HEK293 (cell line): ENCODE measurements around the gene ZNF276.

Experiments
- BCL11A ChIP-seq: fragments of 450-650 bp; formaldehyde crosslinking; IDR thresholded peaks from 2 replicates; pipeline ENCODE4 v1.5.1; 2016; ENCODE audit warnings: low read depth, missing biosample characterization, missing genetic modification characterization
- KLF10 ChIP-seq: fragments of 450-650 bp; IDR thresholded peaks from 2 replicates; pipeline ENCODE4 v1.5.1; 2018; ENCODE audit warnings: missing biosample characterization, mild to moderate bottlenecking, missing genetic modification characterization
- KLF16 ChIP-seq: fragments of 450-650 bp; formaldehyde crosslinking; IDR thresholded peaks from 2 replicates; pipeline ENCODE4 v1.5.1; 2017; ENCODE audit warnings: missing biosample characterization, missing genetic modification characterization
- OSR2 ChIP-seq: fragments of 450-650 bp; formaldehyde crosslinking; IDR thresholded peaks from 2 replicates; pipeline ENCODE4 v1.5.1; 2016; ENCODE audit warnings: missing biosample characterization, missing genetic modification characterization
- SCRT2 ChIP-seq: fragments of 450-650 bp; formaldehyde crosslinking; IDR thresholded peaks from 2 replicates; pipeline ENCODE4 v1.5.1; 2016; ENCODE audit warnings: missing biosample characterization, missing genetic modification characterization
- SP2 ChIP-seq: fragments of 450-650 bp; formaldehyde crosslinking; IDR thresholded peaks from 2 replicates; pipeline ENCODE4 v1.5.1; 2016; ENCODE audit warnings: missing biosample characterization, missing genetic modification characterization
- ZBTB20 ChIP-seq: fragments of 450-650 bp; formaldehyde crosslinking; IDR thresholded peaks from 2 replicates; pipeline ENCODE4 v1.5.1; 2016; ENCODE audit warnings: missing biosample characterization, missing genetic modification characterization
- ZBTB8A ChIP-seq: fragments of 450-650 bp; formaldehyde crosslinking; IDR thresholded peaks from 2 replicates; pipeline ENCODE4 v1.5.1; 2016; ENCODE audit warnings: missing biosample characterization, missing genetic modification characterization
- ZFP41 ChIP-seq: fragments of 450-650 bp; formaldehyde crosslinking; IDR thresholded peaks from 2 replicates; pipeline ENCODE4 v1.5.1; 2016; ENCODE audit warnings: missing biosample characterization, missing genetic modification characterization, borderline replicate concordance
- ZNF132 ChIP-seq: fragments of 450-650 bp; formaldehyde crosslinking; IDR thresholded peaks from 2 replicates; pipeline ENCODE4 v1.5.1; 2017; ENCODE audit warnings: missing biosample characterization, missing genetic modification characterization, borderline replicate concordance
- ZNF140 ChIP-seq: fragments of 450-650 bp; formaldehyde crosslinking; IDR thresholded peaks from 2 replicates; pipeline ENCODE4 v1.5.1; 2016; ENCODE audit warnings: missing biosample characterization, missing genetic modification characterization
- ZNF146 ChIP-seq: fragments of 450-650 bp; formaldehyde crosslinking; IDR thresholded peaks from 2 replicates; pipeline ENCODE4 v1.5.1; 2016; ENCODE audit warnings: missing biosample characterization, missing genetic modification characterization
- ZNF16 ChIP-seq: fragments of 450-650 bp; formaldehyde crosslinking; IDR thresholded peaks from 2 replicates; pipeline ENCODE4 v1.5.1; 2016; ENCODE audit warnings: low read depth, missing biosample characterization, missing genetic modification characterization
- ZNF221 ChIP-seq: fragments of 450-650 bp; formaldehyde crosslinking; IDR thresholded peaks from 2 replicates; pipeline ENCODE4 v1.5.1; 2017; ENCODE audit warnings: missing biosample characterization, missing genetic modification characterization, borderline replicate concordance
- ZNF23 ChIP-seq: fragments of 450-650 bp; formaldehyde crosslinking; IDR thresholded peaks from 2 replicates; pipeline ENCODE4 v1.5.1; 2016; ENCODE audit warnings: missing biosample characterization, missing genetic modification characterization, borderline replicate concordance
- ZNF354C ChIP-seq: fragments of 450-650 bp; formaldehyde crosslinking; IDR thresholded peaks from 2 replicates; pipeline ENCODE4 v1.5.1; 2016; ENCODE audit warnings: missing biosample characterization, missing genetic modification characterization, low read depth, borderline replicate concordance
- ZNF37A ChIP-seq: fragments of 450-650 bp; IDR thresholded peaks from 2 replicates; pipeline ENCODE4 v1.5.1; 2018; ENCODE audit warnings: missing biosample characterization, missing genetic modification characterization
- ZNF423 ChIP-seq: fragments of 450-650 bp; formaldehyde crosslinking; IDR thresholded peaks from 2 replicates; pipeline ENCODE4 v1.5.1; 2016; ENCODE audit warnings: missing biosample characterization, missing genetic modification characterization
- ZNF585B ChIP-seq: fragments of 450-650 bp; formaldehyde crosslinking; IDR thresholded peaks from 2 replicates; pipeline ENCODE4 v1.5.1; 2016; ENCODE audit warnings: missing biosample characterization, missing genetic modification characterization
- ZNF621 ChIP-seq: fragments of 450-650 bp; formaldehyde crosslinking; IDR thresholded peaks from 2 replicates; pipeline ENCODE4 v1.5.1; 2017; ENCODE audit warnings: missing biosample characterization, missing genetic modification characterization
- ZNF629 ChIP-seq: fragments of 450-650 bp; formaldehyde crosslinking; IDR thresholded peaks from 2 replicates; pipeline ENCODE4 v1.5.1; 2017; ENCODE audit warnings: missing biosample characterization, missing genetic modification characterization
- ZSCAN30 ChIP-seq: fragments of 450-650 bp; IDR thresholded peaks from 2 replicates; pipeline ENCODE4 v1.5.1; 2018; ENCODE audit warnings: missing biosample characterization, mild to moderate bottlenecking, missing genetic modification characterization, moderate library complexity
- TF ChIP-seq, protein P1 (sequence below): fragments of 450-650 bp; formaldehyde crosslinking; IDR thresholded peaks from 2 replicates; pipeline ENCODE4 v1.5.1; 2016; ENCODE audit warnings: missing biosample characterization, missing genetic modification characterization
- TF ChIP-seq, protein P2 (sequence below): fragments of 450-650 bp; formaldehyde crosslinking; IDR thresholded peaks from 2 replicates; pipeline ENCODE4 v1.5.1; 2016; ENCODE audit warnings: missing biosample characterization, missing genetic modification characterization, low read depth
- TF ChIP-seq, protein P3 (sequence below): fragments of 450-650 bp; formaldehyde crosslinking; IDR thresholded peaks from 2 replicates; pipeline ENCODE4 v1.5.1; 2016; ENCODE audit warnings: missing biosample characterization, missing genetic modification characterization
- TF ChIP-seq, protein P4 (sequence below): fragments of 450-650 bp; formaldehyde crosslinking; IDR thresholded peaks from 2 replicates; pipeline ENCODE4 v1.5.1; 2017; ENCODE audit warnings: missing biosample characterization, missing genetic modification characterization
- TF ChIP-seq, protein P5 (sequence below): fragments of 450-650 bp; formaldehyde crosslinking; IDR thresholded peaks from 2 replicates; pipeline ENCODE4 v1.5.1; 2016; ENCODE audit warnings: missing biosample characterization, missing genetic modification characterization
- TF ChIP-seq, protein P6 (sequence below): fragments of 450-650 bp; formaldehyde crosslinking; IDR thresholded peaks from 2 replicates; pipeline ENCODE4 v1.5.1; 2016; ENCODE audit warnings: missing biosample characterization, missing genetic modification characterization
- TF ChIP-seq, protein P7 (sequence below): fragments of 450-650 bp; formaldehyde crosslinking; IDR thresholded peaks from 2 replicates; pipeline ENCODE4 v1.5.1; 2017; ENCODE audit warnings: missing biosample characterization, missing genetic modification characterization

The ZNF276 gene

DNA sequence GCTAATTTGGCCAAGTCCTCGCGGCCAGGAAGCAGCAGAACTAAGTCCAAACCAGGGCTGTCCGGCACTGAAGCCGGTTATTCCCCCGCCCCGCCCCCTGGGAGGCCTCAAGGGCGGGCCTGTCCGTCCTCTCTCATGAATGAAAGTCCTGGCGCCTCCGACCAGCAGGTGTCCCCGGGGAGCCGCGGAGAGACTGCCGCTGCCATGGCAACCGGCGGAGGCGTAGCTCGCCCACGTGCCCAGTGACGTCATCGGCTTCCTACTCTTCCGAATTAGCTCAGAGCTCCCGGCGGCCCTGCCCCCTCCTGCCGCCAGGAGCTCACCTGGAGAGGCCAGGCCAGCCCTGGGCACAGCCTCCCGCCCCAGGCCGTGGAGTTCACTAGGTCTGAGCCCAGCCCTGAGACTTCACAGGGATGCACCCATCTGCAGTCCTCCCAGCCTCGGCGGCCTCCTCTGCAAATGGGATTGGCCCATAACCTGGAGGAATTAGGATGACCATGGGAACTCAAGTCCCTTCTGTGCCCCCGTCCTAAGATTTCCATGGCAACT lies 21.2 kb upstream of the ZNF276 start (continued):
- TF ChIP-seq, protein P1, sequence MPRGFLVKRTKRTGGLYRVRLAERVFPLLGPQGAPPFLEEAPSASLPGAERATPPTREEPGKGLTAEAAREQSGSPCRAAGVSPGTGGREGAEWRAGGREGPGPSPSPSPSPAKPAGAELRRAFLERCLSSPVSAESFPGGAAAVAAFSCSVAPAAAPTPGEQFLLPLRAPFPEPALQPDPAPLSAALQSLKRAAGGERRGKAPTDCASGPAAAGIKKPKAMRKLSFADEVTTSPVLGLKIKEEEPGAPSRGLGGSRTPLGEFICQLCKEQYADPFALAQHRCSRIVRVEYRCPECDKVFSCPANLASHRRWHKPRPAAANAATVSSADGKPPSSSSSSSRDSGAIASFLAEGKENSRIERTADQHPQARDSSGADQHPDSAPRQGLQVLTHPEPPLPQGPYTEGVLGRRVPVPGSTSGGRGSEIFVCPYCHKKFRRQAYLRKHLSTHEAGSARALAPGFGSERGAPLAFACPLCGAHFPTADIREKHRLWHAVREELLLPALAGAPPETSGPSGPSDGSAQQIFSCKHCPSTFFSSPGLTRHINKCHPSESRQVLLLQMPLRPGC, result peak; percentile 66
- TF ChIP-seq ZNF16 (tag by site-specific recombination), result no peak
- TF ChIP-seq ZNF23 (tag by site-specific recombination), result no peak
- peak; percentile 81 for TF ChIP-seq SP2
- TF ChIP-seq, protein P2, sequence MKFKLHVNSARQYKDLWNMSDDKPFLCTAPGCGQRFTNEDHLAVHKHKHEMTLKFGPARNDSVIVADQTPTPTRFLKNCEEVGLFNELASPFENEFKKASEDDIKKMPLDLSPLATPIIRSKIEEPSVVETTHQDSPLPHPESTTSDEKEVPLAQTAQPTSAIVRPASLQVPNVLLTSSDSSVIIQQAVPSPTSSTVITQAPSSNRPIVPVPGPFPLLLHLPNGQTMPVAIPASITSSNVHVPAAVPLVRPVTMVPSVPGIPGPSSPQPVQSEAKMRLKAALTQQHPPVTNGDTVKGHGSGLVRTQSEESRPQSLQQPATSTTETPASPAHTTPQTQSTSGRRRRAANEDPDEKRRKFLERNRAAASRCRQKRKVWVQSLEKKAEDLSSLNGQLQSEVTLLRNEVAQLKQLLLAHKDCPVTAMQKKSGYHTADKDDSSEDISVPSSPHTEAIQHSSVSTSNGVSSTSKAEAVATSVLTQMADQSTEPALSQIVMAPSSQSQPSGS (tag by site-specific recombination), result peak; percentile 100
- 0 out of 2 replicates have a peak, but pooled peaks have one; percentile 43 for TF ChIP-seq ZNF423 (tag by site-specific recombination)
- peak; percentile 61 for TF ChIP-seq SCRT2 (tag by site-specific recombination)
- TF ChIP-seq ZNF221 (tag by site-specific recombination), result no peak
- TF ChIP-seq ZNF146 (tag by site-specific recombination), result no peak
- TF ChIP-seq, protein P3, sequence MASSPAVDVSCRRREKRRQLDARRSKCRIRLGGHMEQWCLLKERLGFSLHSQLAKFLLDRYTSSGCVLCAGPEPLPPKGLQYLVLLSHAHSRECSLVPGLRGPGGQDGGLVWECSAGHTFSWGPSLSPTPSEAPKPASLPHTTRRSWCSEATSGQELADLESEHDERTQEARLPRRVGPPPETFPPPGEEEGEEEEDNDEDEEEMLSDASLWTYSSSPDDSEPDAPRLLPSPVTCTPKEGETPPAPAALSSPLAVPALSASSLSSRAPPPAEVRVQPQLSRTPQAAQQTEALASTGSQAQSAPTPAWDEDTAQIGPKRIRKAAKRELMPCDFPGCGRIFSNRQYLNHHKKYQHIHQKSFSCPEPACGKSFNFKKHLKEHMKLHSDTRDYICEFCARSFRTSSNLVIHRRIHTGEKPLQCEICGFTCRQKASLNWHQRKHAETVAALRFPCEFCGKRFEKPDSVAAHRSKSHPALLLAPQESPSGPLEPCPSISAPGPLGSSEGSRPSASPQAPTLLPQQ, result peak; percentile 42; the same call in 1 of the 2 replicates
- TF ChIP-seq ZSCAN30 (tag by site-specific recombination), result peak; percentile 46; the same call in 1 of the 2 replicates
- peak; percentile 96 for TF ChIP-seq KLF10 (tag by site-specific recombination)
- TF ChIP-seq, protein P4, sequence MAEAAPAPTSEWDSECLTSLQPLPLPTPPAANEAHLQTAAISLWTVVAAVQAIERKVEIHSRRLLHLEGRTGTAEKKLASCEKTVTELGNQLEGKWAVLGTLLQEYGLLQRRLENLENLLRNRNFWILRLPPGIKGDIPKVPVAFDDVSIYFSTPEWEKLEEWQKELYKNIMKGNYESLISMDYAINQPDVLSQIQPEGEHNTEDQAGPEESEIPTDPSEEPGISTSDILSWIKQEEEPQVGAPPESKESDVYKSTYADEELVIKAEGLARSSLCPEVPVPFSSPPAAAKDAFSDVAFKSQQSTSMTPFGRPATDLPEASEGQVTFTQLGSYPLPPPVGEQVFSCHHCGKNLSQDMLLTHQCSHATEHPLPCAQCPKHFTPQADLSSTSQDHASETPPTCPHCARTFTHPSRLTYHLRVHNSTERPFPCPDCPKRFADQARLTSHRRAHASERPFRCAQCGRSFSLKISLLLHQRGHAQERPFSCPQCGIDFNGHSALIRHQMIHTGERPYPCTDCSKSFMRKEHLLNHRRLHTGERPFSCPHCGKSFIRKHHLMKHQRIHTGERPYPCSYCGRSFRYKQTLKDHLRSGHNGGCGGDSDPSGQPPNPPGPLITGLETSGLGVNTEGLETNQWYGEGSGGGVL (tag by site-specific recombination), result peak; percentile 35; the same call in 1 of the 2 replicates
- no peak for TF ChIP-seq ZBTB8A (tag by site-specific recombination)
- TF ChIP-seq ZNF132 (tag by site-specific recombination), result no peak
- no peak for TF ChIP-seq ZBTB20 (tag by site-specific recombination)
- TF ChIP-seq, protein P5, sequence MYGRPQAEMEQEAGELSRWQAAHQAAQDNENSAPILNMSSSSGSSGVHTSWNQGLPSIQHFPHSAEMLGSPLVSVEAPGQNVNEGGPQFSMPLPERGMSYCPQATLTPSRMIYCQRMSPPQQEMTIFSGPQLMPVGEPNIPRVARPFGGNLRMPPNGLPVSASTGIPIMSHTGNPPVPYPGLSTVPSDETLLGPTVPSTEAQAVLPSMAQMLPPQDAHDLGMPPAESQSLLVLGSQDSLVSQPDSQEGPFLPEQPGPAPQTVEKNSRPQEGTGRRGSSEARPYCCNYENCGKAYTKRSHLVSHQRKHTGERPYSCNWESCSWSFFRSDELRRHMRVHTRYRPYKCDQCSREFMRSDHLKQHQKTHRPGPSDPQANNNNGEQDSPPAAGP, result peak; percentile 94
- TF ChIP-seq BCL11A, result peak; percentile 84; the same call in 1 of the 2 replicates
- no peak for TF ChIP-seq ZNF140 (tag by site-specific recombination)
- peak; percentile 96 for TF ChIP-seq OSR2 (tag by site-specific recombination)
- TF ChIP-seq, protein P6, sequence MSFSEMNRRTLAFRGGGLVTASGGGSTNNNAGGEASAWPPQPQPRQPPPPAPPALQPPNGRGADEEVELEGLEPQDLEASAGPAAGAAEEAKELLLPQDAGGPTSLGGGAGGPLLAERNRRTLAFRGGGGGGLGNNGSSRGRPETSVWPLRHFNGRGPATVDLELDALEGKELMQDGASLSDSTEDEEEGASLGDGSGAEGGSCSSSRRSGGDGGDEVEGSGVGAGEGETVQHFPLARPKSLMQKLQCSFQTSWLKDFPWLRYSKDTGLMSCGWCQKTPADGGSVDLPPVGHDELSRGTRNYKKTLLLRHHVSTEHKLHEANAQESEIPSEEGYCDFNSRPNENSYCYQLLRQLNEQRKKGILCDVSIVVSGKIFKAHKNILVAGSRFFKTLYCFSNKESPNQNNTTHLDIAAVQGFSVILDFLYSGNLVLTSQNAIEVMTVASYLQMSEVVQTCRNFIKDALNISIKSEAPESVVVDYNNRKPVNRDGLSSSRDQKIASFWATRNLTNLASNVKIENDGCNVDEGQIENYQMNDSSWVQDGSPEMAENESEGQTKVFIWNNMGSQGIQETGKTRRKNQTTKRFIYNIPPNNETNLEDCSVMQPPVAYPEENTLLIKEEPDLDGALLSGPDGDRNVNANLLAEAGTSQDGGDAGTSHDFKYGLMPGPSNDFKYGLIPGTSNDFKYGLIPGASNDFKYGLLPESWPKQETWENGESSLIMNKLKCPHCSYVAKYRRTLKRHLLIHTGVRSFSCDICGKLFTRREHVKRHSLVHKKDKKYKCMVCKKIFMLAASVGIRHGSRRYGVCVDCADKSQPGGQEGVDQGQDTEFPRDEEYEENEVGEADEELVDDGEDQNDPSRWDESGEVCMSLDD (tag by site-specific recombination), result 0 out of 2 replicates have a peak, but pooled peaks have one; percentile 20
- no peak for TF ChIP-seq ZNF354C (tag by site-specific recombination)
- no peak for TF ChIP-seq ZFP41 (tag by site-specific recombination)
- no peak for TF ChIP-seq ZNF585B (tag by site-specific recombination)
- peak; percentile 92 for TF ChIP-seq KLF16 (tag by site-specific recombination)
- no peak for TF ChIP-seq ZNF37A (tag by site-specific recombination)
- no peak for TF ChIP-seq ZNF621
- TF ChIP-seq, protein P7, sequence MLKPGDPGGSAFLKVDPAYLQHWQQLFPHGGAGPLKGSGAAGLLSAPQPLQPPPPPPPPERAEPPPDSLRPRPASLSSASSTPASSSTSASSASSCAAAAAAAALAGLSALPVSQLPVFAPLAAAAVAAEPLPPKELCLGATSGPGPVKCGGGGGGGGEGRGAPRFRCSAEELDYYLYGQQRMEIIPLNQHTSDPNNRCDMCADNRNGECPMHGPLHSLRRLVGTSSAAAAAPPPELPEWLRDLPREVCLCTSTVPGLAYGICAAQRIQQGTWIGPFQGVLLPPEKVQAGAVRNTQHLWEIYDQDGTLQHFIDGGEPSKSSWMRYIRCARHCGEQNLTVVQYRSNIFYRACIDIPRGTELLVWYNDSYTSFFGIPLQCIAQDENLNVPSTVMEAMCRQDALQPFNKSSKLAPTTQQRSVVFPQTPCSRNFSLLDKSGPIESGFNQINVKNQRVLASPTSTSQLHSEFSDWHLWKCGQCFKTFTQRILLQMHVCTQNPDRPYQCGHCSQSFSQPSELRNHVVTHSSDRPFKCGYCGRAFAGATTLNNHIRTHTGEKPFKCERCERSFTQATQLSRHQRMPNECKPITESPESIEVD (tag by site-specific recombination), result no peak; the same call in 1 of the 2 replicates
- TF ChIP-seq ZNF629 (tag by site-specific recombination), result peak; percentile 99
